Pancreas (tissue), 10 donors: Measurements from ENCODE around the gene LYST. TPM values are rescaled to one million over a fixed set of nuclear protein-coding genes. Genes with fewer than 3 reads are reported as not detected.

Experiments
- ATAC-seq, 4 donors: fragments of 200-7000 bp; cut with Tn5 transposase; one replicate each; pipeline versions ENCODE4 v1.8.0 to v1.9.1; 2020; ENCODE audit warnings: mild to moderate bottlenecking in 4 of 4, moderate library complexity in 4 of 4
- DNase-seq, 6 donors: peaks; one replicate each; pipeline ENCODE4 v3.0.0-alpha.2; 2020
- FAIRE-seq: peaks from 2 replicates; lab custom pipeline; 2012; peaks lifted over from hg19 to GRCh38; lab: Jason Lieb, UNC
- H3K27ac ChIP-seq, 4 donors: fragments of 200-600 bp; sonication (generic); 1 replicate in 3 of 4; 2 replicates in 1 of 4; pipeline versions ENCODE4 v1.5.0 to v1.8.0; 2020
- H3K27me3 ChIP-seq, 4 donors: fragments of 200-600 bp; one replicate each; pipeline ENCODE4 v1.8.0; 2021
- H3K36me3 ChIP-seq, 3 donors: fragments of 200-600 bp; sonication (generic) in 1 of 3; one replicate each; pipeline versions ENCODE4 v1.5.0 to v1.8.0; 2020 to 2021
- H3K4me1 ChIP-seq, 3 donors: fragments of 200-600 bp; one replicate each; pipeline ENCODE4 v1.8.0; 2021
- H3K4me3 ChIP-seq, 4 donors: fragments of 200-600 bp; sonication (generic) in 2 of 4; one replicate each; pipeline versions ENCODE4 v1.5.0 to v1.8.0; 2020 to 2021
- H3K9me3 ChIP-seq, 4 donors: fragments of 200-600 bp; one replicate each; pipeline ENCODE4 v1.8.0; 2021
- WGBS, 2 donors: extraction: QIAGEN DNeasy Blood & Tissue Kit; methylation state at CpG; one replicate each; pipeline ENCODE4 v1.1.7; 2013; 5-methylcytosine and 5-hydroxymethylcytosine counted together
- intact Hi-C, 3 donors: fragments of 100-400 bp; cut with DNase I; formaldehyde crosslinking; loops; one replicate each; pipeline versions ENCODE4 v1.11.1 to v1.14.2; 2022
- polyA plus RNA-seq, 2 donors: library from polyadenylated mRNA; stranded (reverse); fragments of 200-250 nt; gene quantifications; one replicate each; pipeline ENCODE4 v1.2.3, GENCODE V29; 2013
- total RNA-seq, 6 donors: library from RNA; stranded (reverse); fragmentation: NEBNext Ultra II Directional in 4 of 6; extraction: Animal tissue kit (Norgen Biotek cat#: 25700) in 4 of 6; gene quantifications; one replicate each; pipeline versions ENCODE4 v1.2.1 to v1.2.4, GENCODE V29; 2021 to 2023
- TF ChIP-seq, protein P1 (sequence below), 4 donors: fragments of 200-600 bp; sonication (generic) in 3 of 4; IDR thresholded peaks; one replicate each; pipeline versions ENCODE4 v1.5.0 to v1.8.0; 2021; ENCODE audit warnings: antibody characterized with exemption in 4 of 4
- donor health status: healthy with polysubstance abuse.
- donor health status: DM: no; HTN: no; CAD: no; lungs with moderate emphysema.
- donor health status: DM: no; HTN: no; CAD: no.
- donor health status: control.
- donor health status: control.
- donor health status: Bipolar disorder and iron deficiency.
- donor health status: DM: yes; HTN: yes; CAD: no.
- donor health status: DM: no; HTN: no; CAD: no.
- donor health status: DM: no; HTN: no; CAD: no.
- donor health status: DM: yes; HTN: yes; CAD: no.

The LYST gene
- total and polyA plus RNA-seq, 8 donors = 4.3 to 13.7 (median 8.9) TPM

- intact Hi-C loops = no loop called here
- FAIRE-seq = no peak
- no peaks in the 10 kb centered on the region for H3K4me1 ChIP-seq
These were observed 196.4 kb downstream of the LYST start for GRCh38 chr1:235670157-235670776.

DNA sequence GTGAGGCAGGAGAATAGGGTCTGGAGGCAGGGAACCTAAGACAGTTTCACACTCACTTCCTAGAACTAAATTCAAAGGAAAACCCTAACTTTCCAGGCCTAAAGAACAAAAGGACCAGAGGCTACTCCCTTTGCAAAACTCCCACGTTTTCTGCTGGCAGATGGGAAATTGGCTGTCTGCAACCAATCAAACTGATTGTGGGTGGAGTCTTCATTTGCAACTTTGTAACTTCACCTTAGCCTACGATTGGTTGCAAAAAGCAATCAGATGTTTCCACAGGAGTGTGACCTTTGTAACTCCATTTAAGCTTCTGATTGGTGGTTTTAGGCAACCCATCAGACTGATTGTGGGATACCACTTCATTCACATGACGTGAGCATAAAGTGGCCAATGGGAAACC is 197.4 kb downstream of the LYST start:
- no peak for ATAC-seq
- Histone ChIP-seq H3K36me3 (peaks cover 0 to 7% (median 0%) of the 10 kb centered on the region in 3 donors), H3K27me3 (no peaks in the 10 kb centered on the region), H3K4me1 (no peaks in the 10 kb centered on the region), H3K27ac (no peak overlapping the region), H3K9me3 (no peaks in the 10 kb centered on the region), H3K4me3 (no peak overlapping the region)
- no peak for FAIRE-seq
- TF ChIP-seq, protein P1, sequence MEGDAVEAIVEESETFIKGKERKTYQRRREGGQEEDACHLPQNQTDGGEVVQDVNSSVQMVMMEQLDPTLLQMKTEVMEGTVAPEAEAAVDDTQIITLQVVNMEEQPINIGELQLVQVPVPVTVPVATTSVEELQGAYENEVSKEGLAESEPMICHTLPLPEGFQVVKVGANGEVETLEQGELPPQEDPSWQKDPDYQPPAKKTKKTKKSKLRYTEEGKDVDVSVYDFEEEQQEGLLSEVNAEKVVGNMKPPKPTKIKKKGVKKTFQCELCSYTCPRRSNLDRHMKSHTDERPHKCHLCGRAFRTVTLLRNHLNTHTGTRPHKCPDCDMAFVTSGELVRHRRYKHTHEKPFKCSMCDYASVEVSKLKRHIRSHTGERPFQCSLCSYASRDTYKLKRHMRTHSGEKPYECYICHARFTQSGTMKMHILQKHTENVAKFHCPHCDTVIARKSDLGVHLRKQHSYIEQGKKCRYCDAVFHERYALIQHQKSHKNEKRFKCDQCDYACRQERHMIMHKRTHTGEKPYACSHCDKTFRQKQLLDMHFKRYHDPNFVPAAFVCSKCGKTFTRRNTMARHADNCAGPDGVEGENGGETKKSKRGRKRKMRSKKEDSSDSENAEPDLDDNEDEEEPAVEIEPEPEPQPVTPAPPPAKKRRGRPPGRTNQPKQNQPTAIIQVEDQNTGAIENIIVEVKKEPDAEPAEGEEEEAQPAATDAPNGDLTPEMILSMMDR (IDR thresholded peaks at IDR 0.05) = no peak
- 93 to 95% methylated on average over 3 of the region's 3 CpGs for WGBS, 2 donors
- intact Hi-C loops = no loop called here
- DNase-seq = no peak

More at GRCh38 chr1:235670157-235670776, 196.4 kb downstream of the LYST start:
- H3K27me3 ChIP-seq = no peaks in the 10 kb centered on the region
- H3K36me3 ChIP-seq = peaks cover 0 to 7% (median 0%) of the 10 kb centered on the region in 3 donors
- no peak for ATAC-seq
- TF ChIP-seq, protein P1 (IDR thresholded peaks at IDR 0.05) = no peak
- H3K27ac ChIP-seq = no peak overlapping the region
- H3K9me3 ChIP-seq = no peaks in the 10 kb centered on the region
- DNase-seq = no peak
- 94% methylated on average over 8 of the region's 8 CpGs for WGBS, 2 donors
- H3K4me3 ChIP-seq = no peak overlapping the region

- TF ChIP-seq, protein P1 (IDR thresholded peaks at IDR 0.05) = no peak
- no peak for ATAC-seq
- H3K4me1 ChIP-seq = no peaks in the 10 kb centered on the region
- no peaks in the 10 kb centered on the region for H3K27me3 ChIP-seq
- no peaks in the 10 kb centered on the region for H3K9me3 ChIP-seq
- H3K4me3 ChIP-seq = no peak overlapping the region
- FAIRE-seq = no peak
- H3K27ac ChIP-seq = no peak overlapping the region
- 91 to 92% methylated on average over 4 of the region's 4 CpGs for WGBS, 2 donors
- no peak for DNase-seq
- intact Hi-C loops = no loop called here
- H3K36me3 ChIP-seq = peaks cover 0 to 7% (median 0%) of the 10 kb centered on the region in 3 donors
These were observed 203.1 kb downstream of the LYST start for GRCh38 chr1:235663628-235664027.

DNA sequence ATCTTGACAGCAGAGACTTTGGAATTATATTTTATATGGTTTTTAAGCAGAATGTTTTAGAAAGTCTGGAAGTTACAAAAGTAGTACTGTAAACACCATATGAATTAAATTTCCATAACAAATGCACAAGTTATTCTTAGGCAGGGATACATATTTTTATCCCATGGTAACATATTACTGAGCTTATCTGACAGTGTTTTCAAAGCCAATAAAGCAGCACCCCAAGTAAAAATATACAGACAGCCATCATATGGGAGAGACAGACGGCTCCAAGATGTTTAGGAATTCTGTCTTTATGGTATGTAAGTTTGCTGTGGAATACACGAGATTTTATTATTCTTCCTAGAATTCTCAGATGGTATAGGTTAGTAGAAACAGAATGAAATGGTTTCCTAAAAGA is 205.1 kb downstream of the LYST start:
- 73 to 81% methylated on average over 2 of the region's 2 CpGs for WGBS, 2 donors
- ATAC-seq (no peak), FAIRE-seq (no peak), DNase-seq (no peak)
- TF ChIP-seq, protein P1 (IDR thresholded peaks at IDR 0.05) = no peak
- H3K4me1 ChIP-seq = no peaks in the 10 kb centered on the region
- no peak overlapping the region for H3K4me3 ChIP-seq
- intact Hi-C loops = no loop called here
- no peaks in the 10 kb centered on the region for H3K27me3 ChIP-seq
- peaks cover 0 to 7% (median 0%) of the 10 kb centered on the region in 3 donors for H3K36me3 ChIP-seq
- H3K9me3 ChIP-seq = no peaks in the 10 kb centered on the region
- H3K27ac ChIP-seq = no peak overlapping the region

DNA sequence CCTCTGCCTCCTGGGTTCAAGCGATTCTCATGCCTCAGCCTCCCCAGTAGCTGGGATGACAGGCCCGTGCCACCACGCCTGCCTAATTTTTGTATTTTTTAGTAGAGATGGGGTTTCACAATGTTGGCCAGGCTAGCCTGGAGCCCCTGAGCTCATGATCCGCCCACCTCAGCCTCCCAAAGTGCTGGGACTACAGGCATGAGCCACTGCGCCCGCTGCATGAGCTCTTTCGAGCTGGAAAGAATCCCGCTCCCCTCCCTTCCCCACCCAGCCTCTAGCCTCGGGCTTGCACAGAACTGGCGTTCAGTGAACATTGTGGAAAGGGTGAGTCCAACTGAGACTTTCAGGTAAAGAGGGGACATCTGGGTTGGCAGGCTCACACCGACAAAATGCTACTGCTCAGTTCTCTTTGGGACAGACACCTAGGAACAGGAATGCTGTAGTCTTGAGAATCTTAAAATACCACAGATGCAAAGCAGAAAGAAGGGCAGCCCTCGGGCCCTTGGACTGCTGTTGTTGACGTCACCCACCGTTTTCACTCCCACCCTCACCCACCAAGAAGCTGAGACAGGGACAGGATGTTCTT is 207.4 kb downstream of the LYST start:
- whole genome bisulfite sequencing, 2 donors = 94 to 95% methylated on average over 14 of the region's 14 CpGs
- intact Hi-C loops = no loop called here
- TF ChIP-seq, protein P1 (IDR thresholded peaks at IDR 0.05) = no peak
- peaks cover 0 to 3% (median 0%) of the 10 kb centered on the region in 4 donors for H3K27me3 ChIP-seq
- H3K27ac ChIP-seq = no peak overlapping the region
- ATAC-seq = no peak
- no peak overlapping the region for H3K4me3 ChIP-seq
- peaks cover 0 to 7% (median 0%) of the 10 kb centered on the region in 3 donors for H3K36me3 ChIP-seq
- no peak for DNase-seq
- H3K9me3 ChIP-seq = no peaks in the 10 kb centered on the region
- FAIRE-seq = no peak
- H3K4me1 ChIP-seq = no peaks in the 10 kb centered on the region
